GM12872 (cell line): ENCODE measurements around the gene BRICD5.
A peak's percentile ranks its signal among the peaks of the same experiment; 100 is the strongest.

Experiments
- CTCF ChIP-seq: IDR thresholded peaks from 3 replicates; pipeline ENCODE4 v1.5.1; 2011; ENCODE audit warnings: low read depth, mild to moderate bottlenecking, low read length, moderate library complexity; ENCODE audit not compliant: insufficient read depth

BRICD5 gene

DNA sequence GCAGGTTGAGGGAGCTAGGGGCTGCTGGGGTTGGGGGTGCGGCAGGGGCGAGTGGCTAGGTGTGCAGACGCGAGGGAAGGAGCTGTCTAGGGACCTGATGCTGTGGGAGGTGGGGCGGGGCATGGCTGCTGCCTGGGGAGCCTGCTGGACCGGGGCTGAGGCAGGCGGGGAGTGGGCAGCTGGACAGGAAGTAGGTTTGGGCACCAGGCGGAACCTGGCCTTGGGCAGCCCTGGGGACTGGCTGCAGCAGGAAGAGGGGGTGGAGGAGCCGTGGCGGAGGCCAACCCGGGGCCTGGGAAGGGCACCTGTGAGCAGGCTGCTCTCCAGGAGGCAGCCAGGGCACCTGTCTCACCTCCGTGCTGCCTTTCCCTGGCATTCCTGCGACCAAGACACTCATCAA is 19.7 kb upstream of the BRICD5 start:
- no peak for TF ChIP-seq CTCF

GRCh38 chr16:2229632-2230250 is 19.1 kb upstream of the BRICD5 start:
- no peak for TF ChIP-seq CTCF

GRCh38 chr16:2229091-2229490 is 18.4 kb upstream of the BRICD5 start:
- no peak for TF ChIP-seq CTCF

GRCh38 chr16:2228161-2228824 is 17.6 kb upstream of the BRICD5 start:
- no peak for TF ChIP-seq CTCF

DNA sequence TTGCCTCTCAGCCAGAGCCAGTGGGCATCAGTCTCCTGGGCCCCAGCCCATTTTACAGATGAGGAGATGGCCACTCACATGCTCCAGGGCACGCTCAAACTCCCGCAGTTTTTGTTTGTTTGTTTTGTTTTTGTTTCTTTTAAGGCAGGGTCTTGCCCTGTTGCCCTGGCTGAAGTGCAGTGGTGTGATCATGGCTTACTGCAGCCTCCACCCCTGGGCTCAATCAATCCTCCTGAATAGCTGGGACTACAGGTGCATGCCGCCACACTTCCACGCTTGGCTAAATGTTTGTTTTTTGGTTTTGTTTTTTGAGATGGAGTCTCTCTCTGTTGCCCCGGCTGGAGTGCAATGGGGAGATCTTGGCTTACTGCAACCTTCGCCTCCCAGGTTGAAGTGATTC is 16.3 kb upstream of the BRICD5 start:
- TF ChIP-seq CTCF, result no peak

DNA sequence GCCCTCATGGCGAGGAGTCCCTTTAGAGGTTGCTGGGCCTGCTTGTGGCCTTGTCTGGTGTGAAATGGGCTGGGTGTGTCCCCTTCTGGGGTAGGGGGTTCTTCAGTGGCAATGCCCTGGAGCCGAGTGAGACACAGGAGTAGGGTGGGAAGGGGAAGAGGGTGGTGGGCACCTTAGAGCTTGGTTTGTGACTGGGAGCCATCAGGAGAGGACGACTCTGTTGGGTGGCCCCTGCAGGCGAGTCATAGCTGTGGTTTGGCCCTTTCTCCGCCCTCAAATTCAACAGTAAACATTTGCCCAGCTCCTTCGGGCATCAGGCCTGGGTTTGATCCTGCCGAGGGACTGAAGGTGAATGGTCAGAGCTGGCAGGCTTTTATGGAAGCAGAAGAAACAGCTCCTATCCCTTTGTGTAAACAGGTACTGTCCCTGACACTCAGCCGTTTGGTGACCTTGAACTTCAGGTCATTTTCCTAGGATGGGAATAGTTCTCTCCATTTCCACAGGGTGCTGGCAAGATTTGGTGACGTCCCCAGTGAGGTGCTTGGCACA is 15.7 kb upstream of the BRICD5 start:
- no peak for TF ChIP-seq CTCF

DNA sequence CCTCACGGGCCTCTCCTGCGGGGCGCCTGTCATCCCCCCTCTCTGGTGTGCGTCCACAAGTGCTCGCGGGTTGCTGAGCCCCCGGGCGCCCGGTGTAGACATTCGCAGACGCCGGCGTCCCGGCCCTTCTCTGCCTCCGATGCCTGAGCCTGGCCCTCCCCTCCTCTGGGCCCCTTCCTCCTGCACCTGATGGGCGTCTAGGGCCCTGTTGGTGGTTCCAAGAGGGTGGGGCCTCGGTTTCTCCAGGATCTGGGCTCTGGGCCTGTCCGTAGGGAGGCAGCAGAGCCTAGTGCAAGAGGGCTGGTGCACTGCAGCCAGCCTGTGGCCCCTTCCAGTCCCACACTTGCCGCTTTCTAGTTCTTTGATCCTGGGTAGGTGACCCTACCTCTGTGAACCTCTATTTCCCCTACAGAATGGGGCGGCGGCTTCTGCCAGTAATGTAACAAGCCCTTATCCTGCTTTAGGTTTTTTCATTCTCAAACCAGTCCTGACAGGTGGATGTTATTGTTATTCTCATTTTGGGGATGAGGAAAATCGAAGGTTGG is 13.4 kb upstream of the BRICD5 start:
- 0 out of 3 replicates have a peak, but pooled peaks have one; percentile 13 for TF ChIP-seq CTCF
